GM12864 (cell line): Measurements from ENCODE around the gene CTNNA2.

Experiments used
- DNase-seq: peaks from one replicate; pipeline ENCODE4 v3.0.0-alpha.2; 2011; ENCODE audit warnings: low read depth
- H3K4me3 ChIP-seq: 2 replicates; pipeline ENCODE4 v1.5.1; 2011; ENCODE audit warnings: mild to moderate bottlenecking, low read depth, low read length, control low read depth
- CTCF ChIP-seq: IDR thresholded peaks from 2 replicates; pipeline ENCODE4 v1.5.1; 2011; ENCODE audit warnings: low read depth, mild to moderate bottlenecking, moderate library complexity, low read length, control low read depth, inconsistent platforms; ENCODE audit errors: missing control alignments

The CTNNA2 gene

GRCh38 chr2:79578952-79579351 is 66.1 kb downstream of the CTNNA2 start:
- no peak for DNase-seq
- H3K4me3 ChIP-seq: no peak overlapping the region
- TF ChIP-seq CTCF: no peak

- no peak overlapping the region for H3K4me3 ChIP-seq
- no peak for TF ChIP-seq CTCF
- DNase-seq: no peak
These were observed 67.3 kb downstream of the CTNNA2 start for GRCh38 chr2:79580175-79580574.

- DNase-seq: no peak
- H3K4me3 ChIP-seq: no peak overlapping the region
- TF ChIP-seq CTCF: no peak
These were observed 73.0 kb downstream of the CTNNA2 start for GRCh38 chr2:79585701-79586433.

- TF ChIP-seq CTCF: no peak
- no peak overlapping the region for H3K4me3 ChIP-seq
- no peak for DNase-seq
These were observed 78.4 kb downstream of the CTNNA2 start for GRCh38 chr2:79591281-79591680.

- no peak for TF ChIP-seq CTCF
- H3K4me3 ChIP-seq: no peak overlapping the region
- DNase-seq: no peak
These were observed 80.5 kb downstream of the CTNNA2 start for GRCh38 chr2:79593237-79593867.

GRCh38 chr2:79596403-79596802 is 83.6 kb downstream of the CTNNA2 start:
- H3K4me3 ChIP-seq: no peak overlapping the region
- no peak for TF ChIP-seq CTCF
- no peak for DNase-seq

- no peak for DNase-seq
- H3K4me3 ChIP-seq: no peak overlapping the region
- no peak for TF ChIP-seq CTCF
These were observed 91.9 kb downstream of the CTNNA2 start for GRCh38 chr2:79604748-79605147.
